ENCODE measurements around the gene ECM2. TPM values are rescaled to one million over a fixed set of nuclear protein-coding genes. Genes with fewer than 3 reads are reported as not detected.

The ECM2 gene
- total and polyA plus RNA-seq, 2 experiments from 2014 or later = 2.4 to 4.5 TPM

DNA sequence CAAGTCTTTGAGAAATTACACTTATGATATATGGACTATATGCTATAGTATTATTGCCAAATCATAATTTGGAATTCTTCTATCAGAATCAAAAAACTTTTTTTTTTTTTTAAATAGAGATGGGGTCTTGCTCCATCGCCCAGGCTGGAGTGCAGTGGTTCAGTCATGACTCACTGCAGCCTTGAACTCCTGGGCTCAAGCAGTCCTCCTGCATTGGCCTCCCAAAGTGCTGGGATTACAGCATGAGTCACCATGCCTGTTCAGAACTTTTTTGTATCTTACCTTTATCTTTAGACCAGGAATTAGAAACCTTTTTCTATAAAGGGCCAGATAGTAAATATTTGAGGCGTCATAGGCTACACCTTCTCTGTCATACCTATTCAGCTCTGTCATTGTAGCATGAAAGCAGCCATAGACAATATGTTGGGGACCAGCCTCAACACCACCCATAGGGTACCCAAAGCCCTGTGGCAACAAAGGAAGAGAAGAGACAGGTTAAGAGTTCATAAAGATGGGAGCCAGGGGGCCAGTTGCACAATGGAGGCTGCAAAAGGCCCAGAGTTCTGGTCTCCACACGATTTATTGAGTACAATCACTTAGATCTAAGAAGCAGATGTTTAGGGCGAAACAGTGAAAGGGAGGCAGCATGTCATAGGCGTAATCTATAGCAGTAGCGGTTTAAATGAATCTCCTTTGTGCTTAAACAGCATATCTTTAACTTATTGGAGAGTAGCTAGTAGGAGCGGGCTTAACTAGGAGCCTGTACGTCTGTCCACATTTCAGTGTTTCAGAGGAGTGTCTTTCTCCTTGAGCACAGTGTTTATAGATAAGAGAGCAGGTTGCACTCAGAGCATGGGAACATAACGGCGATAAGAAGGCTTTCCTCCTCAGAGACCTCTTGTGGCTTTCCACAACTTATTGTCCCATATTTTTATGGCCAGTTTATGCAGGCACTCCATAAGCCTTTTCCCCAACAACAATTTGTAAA lies 12.5 kb downstream of the ECM2 start:
- TF ChIP-seq EZH2 (IDR thresholded peaks at IDR 0.05; ENCODE audit: insufficient read depth, poor library complexity, severe bottlenecking) = no peak
- TF ChIP-seq EZH2phosphoT487 (IDR thresholded peaks at IDR 0.05; ENCODE audit: insufficient read depth, low read depth) = no peak
- Histone ChIP-seq H3K27me3 (replicated peaks; ENCODE audit: insufficient read depth) (no peaks in the 10 kb centered on the region), H3K79me2 (ENCODE audit: insufficient read depth) (no peaks in the 10 kb centered on the region), H3K36me3 (ENCODE audit: low read depth) (no peaks in the 10 kb centered on the region), H3K27ac (no peak overlapping the region), H3F3A (ENCODE audit: insufficient read depth) (no peaks in the 10 kb centered on the region), H3K4me1 (ENCODE audit: insufficient read depth) (no peaks in the 10 kb centered on the region), H3K4me3 (no peak overlapping the region), H3K4me2 (ENCODE audit: unreplicated experiment) (no peak overlapping the region), H3K9ac (no peak overlapping the region), H2AFZ (no peak overlapping the region), H4K20me1 (ENCODE audit: insufficient read depth) (no peaks in the 10 kb centered on the region), H3K9me2 (ENCODE audit: insufficient read depth) (no peaks in the 10 kb centered on the region), H3K9me3 (ENCODE audit: low read depth) (no peaks in the 10 kb centered on the region)
- DNase-seq = no peak
- 89 to 92% methylated on average over 10 of the region's 10 CpGs for WGBS, 2 experiments (ENCODE audit: low coverage in 1 of 2, low lambda C conversion rate in 2 of 2, missing lambda C conversion rate in 2 of 2)
- in situ Hi-C loops (cut with MboI) = no loop called here

DNA sequence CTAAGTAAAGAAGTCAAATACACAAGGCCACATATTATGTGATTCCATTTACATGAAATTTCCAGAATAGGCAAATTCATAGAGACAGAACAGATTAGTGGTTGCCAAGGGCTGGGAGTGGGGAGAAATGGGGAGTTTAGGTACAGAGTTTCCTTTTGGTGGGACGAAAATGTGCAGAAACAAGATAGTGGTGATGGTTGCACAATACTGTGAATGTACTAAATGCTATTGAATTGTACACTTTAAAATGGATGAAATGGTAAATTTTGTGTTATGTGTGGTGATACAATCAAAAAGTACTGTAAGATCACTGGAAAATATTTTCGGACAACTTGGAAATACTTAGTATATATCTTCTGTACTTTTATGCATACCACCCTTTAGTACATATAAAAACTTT lies 15.0 kb downstream of the ECM2 start:
- Histone ChIP-seq H3K9ac (no peak overlapping the region), H3K27me3 (replicated peaks; ENCODE audit: insufficient read depth) (no peaks in the 10 kb centered on the region), H3K4me2 (ENCODE audit: unreplicated experiment) (no peak overlapping the region), H3K9me2 (ENCODE audit: insufficient read depth) (no peaks in the 10 kb centered on the region), H3K27ac (no peak overlapping the region), H4K20me1 (ENCODE audit: insufficient read depth) (no peaks in the 10 kb centered on the region), H2AFZ (no peak overlapping the region), H3K36me3 (ENCODE audit: low read depth) (no peaks in the 10 kb centered on the region), H3F3A (ENCODE audit: insufficient read depth) (no peaks in the 10 kb centered on the region), H3K4me3 (no peak overlapping the region), H3K9me3 (ENCODE audit: low read depth) (no peaks in the 10 kb centered on the region), H3K4me1 (ENCODE audit: insufficient read depth) (no peaks in the 10 kb centered on the region), H3K79me2 (ENCODE audit: insufficient read depth) (no peaks in the 10 kb centered on the region)
- TF ChIP-seq EZH2 (IDR thresholded peaks at IDR 0.05; ENCODE audit: insufficient read depth, poor library complexity, severe bottlenecking) = no peak
- no peak for TF ChIP-seq EZH2phosphoT487 (IDR thresholded peaks at IDR 0.05; ENCODE audit: insufficient read depth, low read depth)
- 92 to 100% methylated on average over 2 of the region's 2 CpGs for WGBS, 2 experiments (ENCODE audit: low coverage in 1 of 2, low lambda C conversion rate in 2 of 2, missing lambda C conversion rate in 2 of 2)
- DNase-seq = no peak
- in situ Hi-C loops (cut with MboI) = no loop called here

DNA sequence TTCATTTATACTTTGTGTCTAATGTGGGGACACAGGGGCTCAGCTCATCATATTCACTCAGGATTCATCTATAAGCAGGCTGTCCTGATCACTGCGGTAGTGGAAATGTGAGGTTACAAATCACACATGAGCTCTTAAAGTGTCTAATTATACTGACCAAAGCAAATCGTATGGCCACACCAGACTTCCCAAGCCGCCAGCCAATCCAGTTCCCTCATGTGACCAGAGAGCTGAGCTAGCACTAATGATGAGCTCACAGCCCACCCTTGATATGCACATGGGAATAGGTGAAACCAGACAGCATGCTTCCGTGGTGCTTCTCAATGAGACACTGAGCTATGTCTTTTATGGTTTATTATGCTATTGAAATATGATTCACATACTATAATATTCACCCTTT lies 17.6 kb downstream of the ECM2 start:
- DNase-seq = no peak
- no peaks in the 10 kb centered on the region for H3K9me3 ChIP-seq (ENCODE audit: low read depth)
- no peak overlapping the region for H3K27ac ChIP-seq
- H3K9ac ChIP-seq = no peak overlapping the region
- H3K36me3 ChIP-seq (ENCODE audit: low read depth) = no peaks in the 10 kb centered on the region
- TF ChIP-seq EZH2phosphoT487 (IDR thresholded peaks at IDR 0.05; ENCODE audit: insufficient read depth, low read depth) (no peak), EZH2 (IDR thresholded peaks at IDR 0.05; ENCODE audit: insufficient read depth, poor library complexity, severe bottlenecking) (no peak)
- no peaks in the 10 kb centered on the region for H3K9me2 ChIP-seq (ENCODE audit: insufficient read depth)
- no peaks in the 10 kb centered on the region for H3F3A ChIP-seq (ENCODE audit: insufficient read depth)
- no peaks in the 10 kb centered on the region for H3K27me3 ChIP-seq (replicated peaks; ENCODE audit: insufficient read depth)
- 89 to 95% methylated on average over 4 of the region's 4 CpGs for WGBS, 2 experiments (ENCODE audit: low coverage in 1 of 2, low lambda C conversion rate in 2 of 2, missing lambda C conversion rate in 2 of 2)
- no peak overlapping the region for H2AFZ ChIP-seq
- H3K4me1 ChIP-seq (ENCODE audit: insufficient read depth) = no peaks in the 10 kb centered on the region
- no peak overlapping the region for H3K4me3 ChIP-seq
- in situ Hi-C loops (cut with MboI) = no loop called here
- no peaks in the 10 kb centered on the region for H3K79me2 ChIP-seq (ENCODE audit: insufficient read depth)
- no peaks in the 10 kb centered on the region for H4K20me1 ChIP-seq (ENCODE audit: insufficient read depth)
- no peak overlapping the region for H3K4me2 ChIP-seq (ENCODE audit: unreplicated experiment)

DNA sequence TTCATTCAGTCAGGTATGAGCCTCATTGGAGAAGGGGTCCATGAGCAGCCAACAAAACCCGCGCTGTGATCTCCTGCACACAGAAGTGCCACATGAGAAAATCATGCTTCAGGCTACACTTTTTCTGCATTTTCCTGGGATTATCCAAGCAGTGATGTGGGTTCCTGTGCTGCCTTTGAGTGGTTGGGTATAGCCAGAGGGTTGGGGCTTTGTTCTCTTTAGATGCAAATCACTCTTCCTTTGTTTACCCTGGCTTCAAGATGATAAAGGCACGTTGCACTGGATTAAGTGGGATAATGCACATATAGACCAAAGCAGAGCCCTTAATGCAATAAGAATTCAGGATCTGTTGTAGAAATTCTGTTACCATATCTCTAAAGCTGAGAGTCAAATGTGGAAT lies 18.7 kb downstream of the ECM2 start:
- TF ChIP-seq EZH2 (IDR thresholded peaks at IDR 0.05; ENCODE audit: insufficient read depth, poor library complexity, severe bottlenecking) (no peak), EZH2phosphoT487 (IDR thresholded peaks at IDR 0.05; ENCODE audit: insufficient read depth, low read depth) (no peak)
- no peaks in the 10 kb centered on the region for H4K20me1 ChIP-seq (ENCODE audit: insufficient read depth)
- 69 to 76% methylated on average over 3 of the region's 3 CpGs for WGBS, 2 experiments (ENCODE audit: low coverage in 1 of 2, low lambda C conversion rate in 2 of 2, missing lambda C conversion rate in 2 of 2)
- H3K9ac ChIP-seq = no peak overlapping the region
- peaks cover 4% of the 10 kb centered on the region; the same call in 1 of the 2 replicates for H3K4me1 ChIP-seq (ENCODE audit: insufficient read depth)
- H3K9me3 ChIP-seq (ENCODE audit: low read depth) = no peaks in the 10 kb centered on the region
- no peaks in the 10 kb centered on the region for H3K36me3 ChIP-seq (ENCODE audit: low read depth)
- H3K27me3 ChIP-seq (replicated peaks; ENCODE audit: insufficient read depth) = no peaks in the 10 kb centered on the region
- H2AFZ ChIP-seq = no peak overlapping the region
- no peak overlapping the region for H3K4me2 ChIP-seq (ENCODE audit: unreplicated experiment)
- no peak overlapping the region for H3K4me3 ChIP-seq
- no peaks in the 10 kb centered on the region for H3K9me2 ChIP-seq (ENCODE audit: insufficient read depth)
- no peak overlapping the region for H3K27ac ChIP-seq
- in situ Hi-C loops (cut with MboI) = no loop called here
- no peak for DNase-seq
- no peaks in the 10 kb centered on the region for H3K79me2 ChIP-seq (ENCODE audit: insufficient read depth)
- H3F3A ChIP-seq (ENCODE audit: insufficient read depth) = no peaks in the 10 kb centered on the region

Data from GM23248 (cell line).